Lung (tissue), 12 donors: ENCODE data around the gene BICC1. TPM values are rescaled to one million over a fixed set of nuclear protein-coding genes. Genes with fewer than 3 reads are reported as not detected.

Experiments used
- ATAC-seq: fragments of 200-7000 bp; cut with Tn5 transposase; one replicate; pipeline ENCODE4 v1.9.1; 2020; ENCODE audit warnings: moderate number of reproducible peaks; ENCODE audit not compliant: insufficient read depth, low FRiP score
- DNase-seq, 3 donors: peaks; one replicate each; pipeline ENCODE4 v3.0.0-alpha.2; 2013 to 2017
- H3K27ac ChIP-seq, 2 donors: one replicate each; pipeline ENCODE4 v1.5.1; 2013; ENCODE audit warnings: mild to moderate bottlenecking in 2 of 2, moderate library complexity in 2 of 2, control low read depth in 1 of 2, inconsistent platforms in 1 of 2, low read depth in 1 of 2, low read length in 1 of 2
- H3K27me3 ChIP-seq, 3 donors: one replicate each; pipeline ENCODE4 v1.5.1; 2013; ENCODE audit warnings: low read length in 2 of 3; ENCODE audit not compliant: control insufficient read depth in 3 of 3, insufficient read depth in 3 of 3
- H3K36me3 ChIP-seq, 4 donors: one replicate each; pipeline ENCODE4 v1.5.1; 2013; ENCODE audit warnings: low read length in 4 of 4, mild to moderate bottlenecking in 1 of 4, moderate library complexity in 1 of 4; ENCODE audit not compliant: control insufficient read depth in 4 of 4, insufficient read depth in 4 of 4
- H3K4me1 ChIP-seq, 5 donors: one replicate each; pipeline ENCODE4 v1.5.1; 2013; ENCODE audit warnings: low read length in 5 of 5, mild to moderate bottlenecking in 2 of 5, moderate library complexity in 1 of 5; ENCODE audit not compliant: control insufficient read depth in 5 of 5, insufficient read depth in 5 of 5
- H3K4me3 ChIP-seq: one replicate; pipeline ENCODE4 v1.5.1; 2013; ENCODE audit warnings: mild to moderate bottlenecking, control low read depth, moderate library complexity
- H3K9ac ChIP-seq, 2 donors: one replicate each; pipeline ENCODE4 v1.5.1; 2013; ENCODE audit warnings: low read length in 2 of 2, control low read depth in 1 of 2; ENCODE audit not compliant: insufficient read depth in 1 of 2
- H3K9me3 ChIP-seq, 4 donors: one replicate each; pipeline ENCODE4 v1.5.1; 2013; ENCODE audit warnings: low read length in 3 of 4, mild to moderate bottlenecking in 1 of 4, moderate library complexity in 1 of 4; ENCODE audit not compliant: control insufficient read depth in 4 of 4, insufficient read depth in 3 of 4
- CTCF ChIP-seq: IDR thresholded peaks from 2 replicates; pipeline ENCODE4 v1.5.1; 2012; ENCODE audit warnings: mild to moderate bottlenecking; ENCODE audit errors: control extremely low read depth, extremely low read depth
- whole genome bisulfite sequencing, 2 donors: extraction: QIAGEN DNeasy Blood & Tissue Kit; methylation state at CpG; one replicate each; pipeline ENCODE4 v1.1.7; 2013; 5-methylcytosine and 5-hydroxymethylcytosine counted together
- polyA plus RNA-seq, 2 donors: library from polyadenylated mRNA; stranded (reverse); fragments of 200-250 nt; gene quantifications; one replicate each; pipeline ENCODE4 v1.2.1, GENCODE V29; 2013
- total RNA-seq, 2 donors: library from RNA; depleted of rRNA in 1 of 2; stranded (reverse); fragments of >200 nt in 1 of 2; gene quantifications; one replicate each; pipeline ENCODE4 v1.2.1, GENCODE V29; 2014 to 2021
- donor health status: control.
- donor health status: control.
- donor health status: Bipolar disorder and iron deficiency.
- donor health status: healthy.
- donor health status: DM: yes; HTN: yes; CAD: no.

Gene BICC1
- total and polyA plus RNA-seq, 4 donors: 2.3 to 43.1 (median 5.9) TPM

- H3K4me3 ChIP-seq: no peak overlapping the region
- H3K9ac ChIP-seq: no peak overlapping the region
- WGBS, 2 donors: 44 to 59% methylated on average over 2 of the region's 2 CpGs
- no peaks in the 10 kb centered on the region for H3K9me3 ChIP-seq
- ATAC-seq: no peak
- no peak for DNase-seq
- no peaks in the 10 kb centered on the region for H3K27me3 ChIP-seq
- H3K27ac ChIP-seq: no peak overlapping the region
- no peaks in the 10 kb centered on the region for H3K36me3 ChIP-seq
- TF ChIP-seq CTCF: no peak
- peaks cover 0 to 8% (median 0%) of the 10 kb centered on the region in 5 donors for H3K4me1 ChIP-seq
Observed at GRCh38 chr10:58508316-58508715, 4.4 kb upstream of the BICC1 start.

GRCh38 chr10:58511765-58512490 lies 744 bp upstream of the BICC1 start:
- H3K36me3 ChIP-seq: no peaks in the 10 kb centered on the region
- no peak for TF ChIP-seq CTCF
- H3K4me3 ChIP-seq: peak overlapping the region; percentile 55
- ATAC-seq: no peak
- peak overlapping the region; percentile 80 to 85 for H3K9ac ChIP-seq
- DNase-seq: peak; percentile 45 to 54 (median 45)
- WGBS, 2 donors: 11 to 16% methylated on average over 26 of the region's 26 CpGs
- peaks cover 0 to 18% (median 0%) of the 10 kb centered on the region in 5 donors for H3K4me1 ChIP-seq
- H3K9me3 ChIP-seq: no peaks in the 10 kb centered on the region
- H3K27ac ChIP-seq: no peak overlapping the region
- no peaks in the 10 kb centered on the region for H3K27me3 ChIP-seq

- no peaks in the 10 kb centered on the region for H3K27me3 ChIP-seq
- peak; percentile 78 to 89 (median 88) for DNase-seq
- H3K9ac ChIP-seq: peak overlapping the region; percentile 82 to 90
- WGBS, 2 donors: 0 to 2% methylated on average over 46 to 53 of the region's 53 CpGs
- TF ChIP-seq CTCF: no peak
- no peaks in the 10 kb centered on the region for H3K9me3 ChIP-seq
- H3K4me3 ChIP-seq: peak overlapping the region; percentile 55
- H3K4me1 ChIP-seq: peaks cover 0 to 24% (median 1%) of the 10 kb centered on the region in 5 donors
- H3K36me3 ChIP-seq: no peaks in the 10 kb centered on the region
- peak overlapping the region; percentile 67 to 79 for H3K27ac ChIP-seq
- ATAC-seq: peak; percentile 49
Observed at GRCh38 chr10:58513188-58514110, 777 bp downstream of the BICC1 start.
